ENCODE measurements around the gene GNB5.

The GNB5 gene

GRCh38 chr15:52164631-52165265 is 26.4 kb downstream of the GNB5 start:
- no peak for DNase-seq

- no peak for DNase-seq
These were observed 27.6 kb downstream of the GNB5 start for GRCh38 chr15:52163321-52164190.

- no peak for DNase-seq
These were observed 28.3 kb downstream of the GNB5 start for GRCh38 chr15:52162876-52163275.

GRCh38 chr15:52162260-52162659 is 28.9 kb downstream of the GNB5 start:
- DNase-seq: no peak

- DNase-seq: no peak
These were observed 29.7 kb downstream of the GNB5 start for GRCh38 chr15:52161406-52161966.

- DNase-seq: no peak
These were observed 31.5 kb downstream of the GNB5 start for GRCh38 chr15:52159645-52160044.

GRCh38 chr15:52158084-52158765 is 33.0 kb downstream of the GNB5 start:
- DNase-seq: no peak

- no peak for DNase-seq
These were observed 35.3 kb downstream of the GNB5 start for GRCh38 chr15:52155878-52156277.

GRCh38 chr15:52154896-52155865 is 36.0 kb downstream of the GNB5 start:
- no peak for DNase-seq

GRCh38 chr15:52153900-52154895 is 37.0 kb downstream of the GNB5 start:
- no peak for DNase-seq

GRCh38 chr15:52151353-52151752 is 39.8 kb downstream of the GNB5 start:
- no peak for DNase-seq

- DNase-seq: no peak
These were observed 40.3 kb downstream of the GNB5 start for GRCh38 chr15:52150871-52151270.

GRCh38 chr15:52150043-52150825 is 41.0 kb downstream of the GNB5 start:
- no peak for DNase-seq

GRCh38 chr15:52148403-52148802 is 42.8 kb downstream of the GNB5 start:
- DNase-seq: no peak

- DNase-seq: no peak
These were observed 44.4 kb downstream of the GNB5 start for GRCh38 chr15:52146776-52147175.

GRCh38 chr15:52146261-52146660 is 44.9 kb downstream of the GNB5 start:
- DNase-seq: no peak

GRCh38 chr15:52144656-52145178 is 46.5 kb downstream of the GNB5 start:
- no peak for DNase-seq

GRCh38 chr15:52143873-52144272 is 47.3 kb downstream of the GNB5 start:
- no peak for DNase-seq

GRCh38 chr15:52140646-52141045 is 50.5 kb downstream of the GNB5 start:
- no peak for DNase-seq
